Measurements from ENCODE around the gene EXOC4.

EXOC4 gene

DNA sequence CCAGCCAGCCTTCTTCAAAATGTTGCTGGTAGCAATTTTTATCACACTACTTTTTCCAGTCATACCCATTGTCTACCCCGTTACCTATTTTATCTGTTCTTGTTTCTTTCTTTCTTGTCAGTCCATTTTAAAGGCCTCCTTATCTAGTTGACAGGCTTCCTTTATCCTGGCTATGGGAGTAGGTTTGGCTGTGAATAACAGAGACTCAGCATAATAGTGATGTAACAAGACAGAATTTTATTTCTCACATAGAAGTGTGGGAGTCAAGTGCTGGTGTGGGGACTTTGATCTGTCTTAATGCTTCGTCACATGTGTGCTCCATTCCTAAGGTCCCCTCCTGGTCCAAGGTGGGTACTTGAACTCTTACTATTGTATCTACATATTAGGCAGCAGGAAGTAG lies 283.6 kb downstream of the EXOC4 start:
- TF ChIP-seq, protein P1, sequence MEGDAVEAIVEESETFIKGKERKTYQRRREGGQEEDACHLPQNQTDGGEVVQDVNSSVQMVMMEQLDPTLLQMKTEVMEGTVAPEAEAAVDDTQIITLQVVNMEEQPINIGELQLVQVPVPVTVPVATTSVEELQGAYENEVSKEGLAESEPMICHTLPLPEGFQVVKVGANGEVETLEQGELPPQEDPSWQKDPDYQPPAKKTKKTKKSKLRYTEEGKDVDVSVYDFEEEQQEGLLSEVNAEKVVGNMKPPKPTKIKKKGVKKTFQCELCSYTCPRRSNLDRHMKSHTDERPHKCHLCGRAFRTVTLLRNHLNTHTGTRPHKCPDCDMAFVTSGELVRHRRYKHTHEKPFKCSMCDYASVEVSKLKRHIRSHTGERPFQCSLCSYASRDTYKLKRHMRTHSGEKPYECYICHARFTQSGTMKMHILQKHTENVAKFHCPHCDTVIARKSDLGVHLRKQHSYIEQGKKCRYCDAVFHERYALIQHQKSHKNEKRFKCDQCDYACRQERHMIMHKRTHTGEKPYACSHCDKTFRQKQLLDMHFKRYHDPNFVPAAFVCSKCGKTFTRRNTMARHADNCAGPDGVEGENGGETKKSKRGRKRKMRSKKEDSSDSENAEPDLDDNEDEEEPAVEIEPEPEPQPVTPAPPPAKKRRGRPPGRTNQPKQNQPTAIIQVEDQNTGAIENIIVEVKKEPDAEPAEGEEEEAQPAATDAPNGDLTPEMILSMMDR (IDR thresholded peaks at IDR 0.05; ENCODE audit: low read depth, low read length): no peak
- DNase-seq (ENCODE audit: extremely low read depth, low read depth): no peak

DNA sequence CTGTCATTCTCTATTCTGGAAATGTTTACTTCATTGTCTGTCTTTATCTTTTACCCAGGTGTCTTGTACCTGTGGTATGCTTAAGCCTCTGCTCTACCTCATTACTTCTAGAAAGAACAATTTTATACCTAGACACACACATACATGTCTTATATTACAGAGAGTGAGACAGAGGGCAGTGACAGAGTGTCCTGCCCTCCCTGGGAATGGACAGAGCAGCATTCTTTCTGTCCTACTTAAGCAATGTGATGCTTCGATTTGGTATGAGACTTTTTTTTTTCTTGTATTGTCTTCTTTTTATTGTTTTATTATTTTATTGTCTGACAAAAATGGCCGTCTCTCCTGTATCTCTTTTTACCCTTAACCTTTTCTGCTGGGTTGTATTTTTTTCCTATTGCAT lies 286.1 kb downstream of the EXOC4 start:
- TF ChIP-seq, protein P1 (IDR thresholded peaks at IDR 0.05; ENCODE audit: low read depth, low read length): no peak
- DNase-seq (ENCODE audit: extremely low read depth, low read depth): no peak

DNA sequence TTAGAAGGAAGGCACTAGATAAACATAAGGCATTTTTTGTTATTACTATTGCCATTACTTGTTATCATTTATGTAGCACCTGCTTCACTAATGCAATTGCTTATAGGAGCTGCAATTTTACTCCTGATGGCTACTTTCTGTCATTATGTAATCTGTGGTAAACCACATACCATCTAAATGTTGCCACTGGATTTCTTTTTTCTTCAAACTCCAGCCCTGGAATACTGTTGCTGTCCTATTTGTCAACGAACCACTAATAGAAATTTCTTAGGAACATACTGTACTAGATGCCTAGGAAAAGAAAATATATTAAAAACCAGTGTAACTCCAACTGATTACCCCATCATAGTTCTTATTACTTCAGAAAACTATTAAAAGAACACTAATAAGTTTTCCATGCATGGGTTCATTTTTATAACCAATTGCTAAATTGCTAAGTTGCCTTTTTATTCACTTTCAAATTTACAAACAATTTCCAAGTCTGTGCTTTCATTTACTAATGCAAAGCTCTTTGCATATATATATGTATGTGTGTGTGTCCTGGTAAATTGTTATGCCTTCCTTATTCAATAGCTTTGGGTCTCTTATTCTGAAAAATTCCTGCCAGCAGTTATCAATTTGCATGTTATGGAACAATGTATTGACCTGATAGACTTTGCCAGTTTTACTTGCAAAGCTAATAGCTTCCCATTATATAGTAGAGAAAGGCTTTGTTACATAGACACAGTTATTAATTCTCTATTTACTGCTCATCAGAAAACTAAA lies 287.4 kb downstream of the EXOC4 start:
- TF ChIP-seq, protein P1 (IDR thresholded peaks at IDR 0.05; ENCODE audit: low read depth, low read length): no peak

DNA sequence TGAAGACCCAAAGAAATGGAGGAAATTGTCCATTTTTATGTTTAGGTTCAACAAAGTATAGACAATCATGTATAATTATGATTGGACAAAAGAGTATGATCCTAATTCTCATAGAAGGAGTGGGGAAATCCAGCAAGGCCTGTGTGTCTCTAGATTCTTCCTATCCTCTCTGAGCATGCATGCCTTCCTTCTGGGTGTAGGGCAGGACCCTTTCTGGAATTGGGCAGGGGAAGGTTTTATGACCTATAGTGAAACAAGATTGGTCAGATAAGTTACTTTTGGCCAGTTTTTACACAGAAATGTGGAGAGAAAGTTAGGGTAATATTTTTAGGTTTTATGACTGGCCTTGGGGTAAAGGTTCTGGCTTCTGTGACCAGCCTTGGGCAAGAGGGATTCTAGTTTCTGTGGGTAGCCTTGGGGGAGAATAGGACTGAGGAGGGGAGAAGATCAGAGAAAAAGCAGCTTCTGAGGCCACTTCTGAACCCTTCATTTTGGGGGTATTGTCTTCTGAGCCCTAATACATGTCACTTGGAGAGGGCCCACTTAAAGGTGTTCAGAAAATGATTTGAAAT lies 289.4 kb downstream of the EXOC4 start:
- DNase-seq (ENCODE audit: extremely low read depth, low read depth): no peak
- TF ChIP-seq, protein P1 (IDR thresholded peaks at IDR 0.05; ENCODE audit: low read depth, low read length): no peak

More for the DNA sequence above, 287.4 kb downstream of the EXOC4 start:
- no peak for DNase-seq (ENCODE audit: extremely low read depth, low read depth)

DNA sequence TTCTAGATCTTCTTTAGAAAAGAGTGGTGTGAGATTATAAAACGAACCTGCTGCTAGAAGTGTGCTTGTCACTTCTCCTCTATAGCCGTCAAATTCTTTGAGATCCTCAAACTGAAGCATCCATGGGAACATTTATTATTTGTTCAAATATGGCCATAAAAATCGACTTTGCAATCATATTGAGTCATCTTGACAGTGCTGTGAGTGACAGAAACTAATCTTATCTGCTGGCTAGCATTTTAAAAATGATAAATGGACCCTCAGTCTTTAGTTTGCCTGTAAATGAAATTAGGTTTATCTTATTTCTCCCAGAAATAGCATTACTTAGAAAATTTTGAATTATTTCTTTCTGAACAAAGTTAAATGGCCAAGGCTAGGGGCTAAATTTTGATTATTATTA lies 290.8 kb downstream of the EXOC4 start:
- TF ChIP-seq, protein P1 (IDR thresholded peaks at IDR 0.05; ENCODE audit: low read depth, low read length): no peak
- DNase-seq (ENCODE audit: extremely low read depth, low read depth): no peak

DNA sequence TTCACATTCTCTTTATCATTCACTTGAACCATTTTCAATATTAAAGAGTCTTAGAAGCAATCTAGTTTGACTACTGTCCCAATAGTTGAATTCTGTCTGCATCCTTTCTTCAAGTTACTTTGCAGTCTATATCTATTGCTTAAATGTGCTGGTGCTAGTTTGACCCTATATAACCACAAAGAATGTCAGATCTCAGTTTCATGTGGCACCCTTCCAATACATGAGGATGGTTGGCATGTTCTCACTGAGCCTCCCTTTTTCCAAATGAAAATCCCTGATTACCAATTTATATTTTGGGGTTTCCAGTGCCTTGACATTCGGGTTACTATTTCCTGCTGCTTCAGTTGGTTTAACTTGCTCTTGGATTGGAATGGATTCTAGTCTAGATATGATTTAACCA lies 292.7 kb downstream of the EXOC4 start:
- TF ChIP-seq, protein P1 (IDR thresholded peaks at IDR 0.05; ENCODE audit: low read depth, low read length): no peak
- DNase-seq (ENCODE audit: extremely low read depth, low read depth): no peak

DNA sequence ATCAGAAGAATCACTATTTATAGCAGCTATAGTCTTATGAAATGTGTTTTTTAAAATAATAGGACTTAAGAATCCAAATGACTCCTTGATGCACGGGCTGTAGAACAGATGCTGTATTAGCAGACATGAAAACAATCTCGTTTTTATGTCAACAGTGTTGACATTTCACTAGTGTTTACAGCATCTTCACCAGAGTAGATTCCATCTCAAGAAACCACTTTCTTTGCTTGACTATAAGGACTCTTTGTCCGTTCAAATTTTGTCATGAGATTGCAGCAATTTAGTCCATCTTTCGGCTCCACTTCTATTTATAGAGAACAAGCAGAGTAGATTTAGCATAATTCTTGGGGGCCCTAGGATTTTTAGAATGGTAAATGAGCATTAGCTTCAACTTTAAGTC lies 295.1 kb downstream of the EXOC4 start:
- no peak for DNase-seq (ENCODE audit: extremely low read depth, low read depth)
- TF ChIP-seq, protein P1 (IDR thresholded peaks at IDR 0.05; ENCODE audit: low read depth, low read length): no peak

Measured in AG09319 (cell line).